ENCODE data around the gene SETD3.

- TF ChIP-seq EZH2 (IDR thresholded peaks at IDR 0.05; ENCODE audit: insufficient read depth, poor library complexity, severe bottlenecking): no peak
- no peak for TF ChIP-seq EZH2phosphoT487 (IDR thresholded peaks at IDR 0.05; ENCODE audit: insufficient read depth, low read depth)
Observed at GRCh38 chr14:99507860-99508640, 27.4 kb upstream of the SETD3 start.

Measured in GM23248 (cell line).